SU-DHL-6 (cell line): ENCODE measurements around the gene ADARB2.

Source experiments
- CTCF ChIP-seq: fragments of 200-600 bp; sonication (generic); IDR thresholded peaks from one replicate; pipeline ENCODE4 v1.5.1; 2017; ENCODE audit warnings: antibody characterized with exemption, mild to moderate bottlenecking, low read length, moderate library complexity; ENCODE audit not compliant: insufficient read depth, poor library complexity, severe bottlenecking
- EZH2phosphoT487 ChIP-seq: fragments of 200-600 bp; sonication (generic), shearing (Covaris generic); conservative IDR thresholded peaks from 2 replicates; pipeline ENCODE4 v1.6.1; 2018; ENCODE audit warnings: mild to moderate bottlenecking, antibody characterized with exemption, low read length, moderate library complexity, mixed read lengths

- TF ChIP-seq CTCF (no peak), EZH2phosphoT487 (no peak)
These were observed 332.7 kb downstream of the ADARB2 start for GRCh38 chr10:1404323-1405260.
